Heart left ventricle (tissue), 16 donors: ENCODE data around the gene MMAB. TPM values are rescaled to one million over a fixed set of nuclear protein-coding genes. Genes with fewer than 3 reads are reported as not detected.

Experiments used
- ATAC-seq, 4 donors: fragments of 200-7000 bp; cut with Tn5 transposase; one replicate each; pipeline ENCODE4 v1.9.1; 2020 to 2022; ENCODE audit warnings: moderate library complexity in 4 of 4, mild to moderate bottlenecking in 3 of 4, moderate number of reproducible peaks in 1 of 4
- DNase-seq, 5 donors: peaks; one replicate each; pipeline ENCODE4 v3.0.0-alpha.2; 2020
- H3K27ac ChIP-seq, 12 donors: fragments of 200-600 bp; sonication (generic) in 4 of 12; one replicate each; pipeline versions ENCODE4 v1.5.0 to v1.8.0; 2016 to 2022; ENCODE audit warnings: mild to moderate bottlenecking in 2 of 12
- H3K27me3 ChIP-seq, 9 donors: fragments of 200-600 bp; sonication (generic) in 2 of 9; one replicate each; pipeline versions ENCODE4 v1.5.1 to v1.8.0; 2016 to 2022; ENCODE audit warnings: mild to moderate bottlenecking in 3 of 9
- H3K36me3 ChIP-seq, 9 donors: fragments of 200-600 bp; sonication (generic) in 2 of 9; one replicate each; pipeline versions ENCODE4 v1.5.0 to v1.8.0; 2018 to 2022; ENCODE audit warnings: mild to moderate bottlenecking in 2 of 9
- H3K4me1 ChIP-seq, 12 donors: fragments of 200-600 bp; sonication (generic) in 4 of 12; one replicate each; pipeline versions ENCODE4 v1.5.0 to v1.8.0; 2016 to 2022; ENCODE audit warnings: mild to moderate bottlenecking in 3 of 12
- H3K4me3 ChIP-seq, 12 donors: fragments of 200-600 bp; sonication (generic) in 4 of 12; one replicate each; pipeline versions ENCODE4 v1.5.0 to v1.8.0; 2017 to 2022; ENCODE audit warnings: mild to moderate bottlenecking in 9 of 12, moderate library complexity in 4 of 12
- H3K9me3 ChIP-seq, 12 donors: fragments of 200-600 bp; sonication (generic) in 4 of 12; one replicate each; pipeline versions ENCODE4 v1.5.0 to v1.8.0; 2016 to 2022; ENCODE audit warnings: mild to moderate bottlenecking in 1 of 12
- POLR2A ChIP-seq, 2 donors: fragments of 450-650 bp; IDR thresholded peaks; one replicate each; pipeline ENCODE4 v1.6.1; 2017; ENCODE audit warnings: antibody characterized with exemption in 2 of 2, mild to moderate bottlenecking in 2 of 2, moderate library complexity in 2 of 2
- WGBS, 4 donors: extraction: QIAGEN DNeasy Blood & Tissue Kit in 2 of 4; methylation state at CpG; one replicate each; pipeline versions ENCODE4 v1.1.5 to v1.1.7; 2013 to 2018; 5-methylcytosine and 5-hydroxymethylcytosine counted together
- intact Hi-C, 10 donors: fragments of 100-400 bp; cut with DNase I; formaldehyde crosslinking; loops; one replicate each; pipeline versions ENCODE4 v1.11.1 to v1.14.2; 2022
- polyA plus RNA-seq, 2 donors: library from polyadenylated mRNA; stranded (reverse); fragments of 200-250 nt; gene quantifications; one replicate each; pipeline ENCODE4 v1.2.3, GENCODE V29; 2013
- total RNA-seq, 9 donors: library from RNA; depleted of rRNA in 2 of 9; stranded (reverse); fragments of >200 nt in 2 of 9; fragmentation: NEBNext Ultra II Directional in 3 of 9; extraction: Animal tissue kit (Norgen Biotek cat#: 25700) in 3 of 9; gene quantifications; one replicate each; pipeline versions ENCODE4 v1.1.0 to v1.2.4, GENCODE V29; 2016 to 2023
- TF ChIP-seq, protein P1 (sequence below), 12 donors: fragments of 200-600 bp; sonication (generic) in 4 of 12; IDR thresholded peaks; one replicate each; pipeline versions ENCODE4 v1.5.0 to v1.8.0; 2018 to 2022; ENCODE audit warnings: antibody characterized with exemption in 12 of 12, mild to moderate bottlenecking in 5 of 12
- donor health status: ischemic (EF 13 %, LVEDD 7.1; RV severe dilation, severe dysfunction).
- donor health status: healthy with polysubstance abuse.
- donor health status: DM: no; HTN: yes; CAD: no.
- donor health status: DM: no; HTN: no; CAD: no.
- donor health status: ischemic (EF 25% LVEDD 6.9; RV normal size, moderate dysfunction).
- donor health status: ischemic (EF 25% LVEDD 5.7; RV mildly dilated, moderate dysfunction).
- donor health status: healthy.
- donor health status: DM: yes; HTN: yes; CAD: no.
- donor health status: ischemic (EF 35%, LVEDD 5.7; RV mildly dilated, moderate dysfunction).
- donor health status: nonischemic (EF 11% LVEDD 7.7; RV severe dilation, severe dysfunction).
- donor health status: DM: yes; HTN: yes; CAD: no.
- donor health status: PGD.
- donor health status: ischemic (EF 29% LVEDD 5.4; RV normal size, mild dysfunction).
- donor health status: nonischemic (EF 23%, LVEDD 6.1; RV moderate dilation, normal function).

MMAB gene
- total and polyA plus RNA-seq, 11 donors, result 29.5 to 43.4 (median 34.5) TPM

DNA sequence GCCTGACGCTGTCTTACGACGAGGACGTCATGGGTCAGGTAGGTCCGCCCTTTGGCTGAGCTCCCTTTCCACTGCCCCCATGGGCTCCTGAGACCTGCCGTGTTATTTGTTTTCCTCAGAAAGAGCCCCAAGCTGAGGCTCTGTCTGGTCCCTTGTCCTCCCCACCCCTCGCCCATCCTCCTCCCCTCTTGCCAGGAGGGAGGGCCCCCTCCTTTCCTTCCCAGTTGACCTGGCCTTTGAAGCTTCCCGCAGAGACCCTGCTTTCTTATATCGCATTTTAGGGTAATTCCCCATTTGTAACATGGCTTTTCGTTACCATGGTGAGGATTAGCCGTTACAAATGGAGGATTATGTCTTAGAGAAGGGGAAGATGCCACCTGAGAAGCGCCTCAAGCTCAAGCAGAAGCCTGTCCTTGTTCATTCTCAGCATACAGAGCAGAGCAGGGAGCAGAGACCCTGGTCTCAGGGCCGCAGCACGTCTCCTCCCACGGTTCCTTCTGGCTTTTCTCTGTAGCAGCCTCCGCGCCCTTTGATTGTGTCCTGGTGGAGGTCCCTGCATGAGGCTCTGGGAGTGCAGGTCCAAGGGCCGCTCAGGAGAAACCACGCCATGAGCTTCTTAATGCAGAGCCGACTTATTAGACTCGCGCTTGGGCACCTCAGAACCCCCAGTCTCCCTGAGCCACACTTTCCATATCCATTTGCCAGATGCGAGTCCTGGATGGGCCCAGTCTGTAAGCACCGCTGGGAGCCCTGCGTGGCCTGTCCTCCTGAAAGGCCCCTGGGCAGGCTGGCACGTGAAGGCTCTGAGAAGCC is 48.6 kb downstream of the MMAB start:
- no peaks in the 10 kb centered on the region for H3K27me3 ChIP-seq
- TF ChIP-seq, protein P1, sequence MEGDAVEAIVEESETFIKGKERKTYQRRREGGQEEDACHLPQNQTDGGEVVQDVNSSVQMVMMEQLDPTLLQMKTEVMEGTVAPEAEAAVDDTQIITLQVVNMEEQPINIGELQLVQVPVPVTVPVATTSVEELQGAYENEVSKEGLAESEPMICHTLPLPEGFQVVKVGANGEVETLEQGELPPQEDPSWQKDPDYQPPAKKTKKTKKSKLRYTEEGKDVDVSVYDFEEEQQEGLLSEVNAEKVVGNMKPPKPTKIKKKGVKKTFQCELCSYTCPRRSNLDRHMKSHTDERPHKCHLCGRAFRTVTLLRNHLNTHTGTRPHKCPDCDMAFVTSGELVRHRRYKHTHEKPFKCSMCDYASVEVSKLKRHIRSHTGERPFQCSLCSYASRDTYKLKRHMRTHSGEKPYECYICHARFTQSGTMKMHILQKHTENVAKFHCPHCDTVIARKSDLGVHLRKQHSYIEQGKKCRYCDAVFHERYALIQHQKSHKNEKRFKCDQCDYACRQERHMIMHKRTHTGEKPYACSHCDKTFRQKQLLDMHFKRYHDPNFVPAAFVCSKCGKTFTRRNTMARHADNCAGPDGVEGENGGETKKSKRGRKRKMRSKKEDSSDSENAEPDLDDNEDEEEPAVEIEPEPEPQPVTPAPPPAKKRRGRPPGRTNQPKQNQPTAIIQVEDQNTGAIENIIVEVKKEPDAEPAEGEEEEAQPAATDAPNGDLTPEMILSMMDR (IDR thresholded peaks at IDR 0.05), result no peak
- TF ChIP-seq POLR2A (IDR thresholded peaks at IDR 0.05), result no peak
- intact Hi-C loops, result loop anchor here in 5 of 10 donors (5.0 to 10.0 kb wide), 5 partner anchors 48 to 580 kb away; partner anchors contain the start of genes MMAB (in 1 of the 5) and MVK (in 1 of the 5)
- 87 to 94% (median 92%) methylated on average over 26 of the region's 26 CpGs for WGBS, 4 donors
- DNase-seq, result no peak
- H3K4me1 ChIP-seq, result peaks cover 4 to 32% (median 8%) of the 10 kb centered on the region in 12 donors
- H3K36me3 ChIP-seq, result peaks cover 4 to 99% (median 89%) of the 10 kb centered on the region in 9 donors
- H3K4me3 ChIP-seq, result no peak overlapping the region
- ATAC-seq, result no peak
- peak overlapping the region in 1 of 12 donors; percentile 15 for H3K27ac ChIP-seq
- no peaks in the 10 kb centered on the region for H3K9me3 ChIP-seq

DNA sequence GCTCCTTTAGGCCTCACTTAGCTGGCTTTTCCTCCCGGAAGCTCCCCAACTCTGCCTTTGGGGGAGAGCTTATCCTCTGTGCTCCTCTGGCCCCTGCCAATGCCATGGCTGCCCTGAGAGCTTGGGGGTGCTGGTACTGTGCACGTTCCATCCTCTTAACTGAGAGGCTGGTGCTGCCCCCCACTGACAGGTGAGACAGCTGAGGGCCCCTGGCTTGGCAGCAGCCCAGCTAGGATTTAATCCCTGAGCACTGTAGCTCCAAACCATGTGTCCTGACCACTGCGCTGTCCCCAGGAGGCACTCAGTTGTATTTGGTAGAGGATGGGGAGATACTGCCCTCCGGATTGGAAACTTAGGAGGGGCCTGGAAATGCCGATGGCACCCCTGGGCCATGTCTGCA is 49.8 kb downstream of the MMAB start:
- WGBS, 4 donors, result 74 to 81% (median 77%) methylated on average over 5 of the region's 5 CpGs
- DNase-seq (no peak), ATAC-seq (no peak)
- H3K9me3 ChIP-seq, result no peaks in the 10 kb centered on the region
- H3K4me3 ChIP-seq, result no peak overlapping the region
- no peak for TF ChIP-seq POLR2A (IDR thresholded peaks at IDR 0.05)
- TF ChIP-seq, protein P1 (IDR thresholded peaks at IDR 0.05), result no peak
- peak overlapping the region in 5 of 12 donors; percentile 13 to 77 (median 70) for H3K27ac ChIP-seq
- H3K36me3 ChIP-seq, result peaks cover 4 to 98% (median 79%) of the 10 kb centered on the region in 9 donors
- intact Hi-C loops, result loop anchor here in 4 of 10 donors (2.0 to 10.0 kb wide), 5 partner anchors 49 to 579 kb away; partner anchors contain the start of genes MMAB (in 1 of the 4) and MVK (in 1 of the 4)
- peaks cover 8 to 43% (median 19%) of the 10 kb centered on the region in 12 donors for H3K4me1 ChIP-seq
- no peaks in the 10 kb centered on the region for H3K27me3 ChIP-seq

DNA sequence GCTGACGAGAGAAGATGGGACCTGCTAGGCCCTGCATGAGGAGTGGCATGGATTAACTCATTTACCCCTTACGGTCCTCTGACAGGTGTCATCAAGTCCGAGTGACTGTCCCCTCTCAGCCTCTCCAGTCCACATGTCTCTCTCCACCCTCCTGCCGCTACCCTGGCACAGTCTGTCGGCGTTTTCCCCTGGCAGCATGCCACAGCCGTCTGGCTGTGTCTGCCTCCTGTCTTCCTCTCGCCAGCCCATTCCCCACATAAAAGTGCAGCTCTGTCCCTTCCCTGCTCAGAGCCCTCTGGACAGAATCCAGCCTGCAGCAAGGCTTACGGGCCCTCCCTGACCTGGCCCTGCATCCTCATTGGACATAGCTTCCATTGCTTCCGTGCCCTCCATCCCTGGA is 50.2 kb downstream of the MMAB start:
- Histone ChIP-seq H3K4me3 (no peak overlapping the region), H3K36me3 (peaks cover 4 to 98% (median 78%) of the 10 kb centered on the region in 9 donors), H3K9me3 (no peaks in the 10 kb centered on the region), H3K4me1 (peaks cover 12 to 48% (median 23%) of the 10 kb centered on the region in 12 donors), H3K27me3 (no peaks in the 10 kb centered on the region), H3K27ac (peak overlapping the region in 8 of 12 donors; percentile 1 to 77 (median 47))
- 47 to 73% (median 58%) methylated on average over 10 of the region's 10 CpGs for WGBS, 4 donors
- intact Hi-C loops, result loop anchor here in 4 of 10 donors (2.0 to 10.0 kb wide), 5 partner anchors 49 to 578 kb away; partner anchors contain the start of genes MMAB (in 1 of the 4) and MVK (in 1 of the 4)
- DNase-seq, result peak; percentile 70 to 92 (median 84)
- TF ChIP-seq, protein P1 (IDR thresholded peaks at IDR 0.05), result no peak
- TF ChIP-seq POLR2A (IDR thresholded peaks at IDR 0.05), result no peak
- peak; percentile 85 to 93 (median 90) for ATAC-seq

DNA sequence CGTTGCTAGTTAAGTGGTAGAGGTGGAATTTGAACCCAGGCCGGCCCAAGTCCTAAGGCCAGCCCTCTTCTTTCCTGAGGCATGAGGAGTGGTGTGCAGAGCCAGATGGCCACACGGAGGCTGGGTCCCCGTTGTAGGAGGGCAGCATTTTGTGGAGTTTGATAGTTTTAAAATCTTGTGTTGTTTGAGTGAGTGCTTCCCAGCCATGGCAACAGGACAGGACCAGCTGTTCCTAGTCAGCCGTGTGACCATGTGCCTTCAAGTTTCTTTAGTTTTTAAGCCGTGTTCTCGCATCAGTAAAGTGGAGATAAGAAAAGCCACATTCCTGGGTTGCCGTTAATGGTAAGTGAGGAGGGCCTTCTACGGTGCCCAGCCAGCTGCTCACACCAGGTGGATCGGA is 51.5 kb downstream of the MMAB start:
- H3K4me3 ChIP-seq, result no peak overlapping the region
- H3K27me3 ChIP-seq, result no peaks in the 10 kb centered on the region
- no peaks in the 10 kb centered on the region for H3K9me3 ChIP-seq
- intact Hi-C loops, result loop anchor here in 5 of 10 donors (2.0 to 10.0 kb wide), 7 partner anchors 50 to 577 kb away; partner anchors contain the start of genes MMAB (in 1 of the 5) and MVK (in 1 of the 5)
- DNase-seq (no peak), ATAC-seq (no peak)
- 61 to 76% (median 68%) methylated on average over 10 of the region's 10 CpGs for WGBS, 4 donors
- no peak for TF ChIP-seq POLR2A (IDR thresholded peaks at IDR 0.05)
- TF ChIP-seq, protein P1 (IDR thresholded peaks at IDR 0.05), result no peak
- peaks cover 14 to 58% (median 26%) of the 10 kb centered on the region in 12 donors for H3K4me1 ChIP-seq
- H3K27ac ChIP-seq, result peak overlapping the region in 3 of 12 donors; percentile 29 to 71 (median 70)
- peaks cover 4 to 98% (median 78%) of the 10 kb centered on the region in 9 donors for H3K36me3 ChIP-seq
